Ureter (tissue), 1 donor: ENCODE results near the gene HRAS. TPM values are rescaled to one million over a fixed set of nuclear protein-coding genes. Genes with fewer than 3 reads are reported as not detected.

Source experiments
- DNase-seq: peaks from one replicate; pipeline ENCODE4 v3.0.0-alpha.2; 2020; ENCODE audit warnings: low spot score
- total RNA-seq: library from RNA; stranded (reverse); gene quantifications from one replicate; pipeline ENCODE4 v1.2.4, GENCODE V29; 2023
- donor health status: DM: yes; HTN: yes; CAD: no.

HRAS gene
- total RNA-seq, 1 donor from 2014 or later = 85.3 TPM

- DNase-seq = no peak
Observed at GRCh38 chr11:494761-495536, 40.4 kb downstream of the HRAS start.

DNA sequence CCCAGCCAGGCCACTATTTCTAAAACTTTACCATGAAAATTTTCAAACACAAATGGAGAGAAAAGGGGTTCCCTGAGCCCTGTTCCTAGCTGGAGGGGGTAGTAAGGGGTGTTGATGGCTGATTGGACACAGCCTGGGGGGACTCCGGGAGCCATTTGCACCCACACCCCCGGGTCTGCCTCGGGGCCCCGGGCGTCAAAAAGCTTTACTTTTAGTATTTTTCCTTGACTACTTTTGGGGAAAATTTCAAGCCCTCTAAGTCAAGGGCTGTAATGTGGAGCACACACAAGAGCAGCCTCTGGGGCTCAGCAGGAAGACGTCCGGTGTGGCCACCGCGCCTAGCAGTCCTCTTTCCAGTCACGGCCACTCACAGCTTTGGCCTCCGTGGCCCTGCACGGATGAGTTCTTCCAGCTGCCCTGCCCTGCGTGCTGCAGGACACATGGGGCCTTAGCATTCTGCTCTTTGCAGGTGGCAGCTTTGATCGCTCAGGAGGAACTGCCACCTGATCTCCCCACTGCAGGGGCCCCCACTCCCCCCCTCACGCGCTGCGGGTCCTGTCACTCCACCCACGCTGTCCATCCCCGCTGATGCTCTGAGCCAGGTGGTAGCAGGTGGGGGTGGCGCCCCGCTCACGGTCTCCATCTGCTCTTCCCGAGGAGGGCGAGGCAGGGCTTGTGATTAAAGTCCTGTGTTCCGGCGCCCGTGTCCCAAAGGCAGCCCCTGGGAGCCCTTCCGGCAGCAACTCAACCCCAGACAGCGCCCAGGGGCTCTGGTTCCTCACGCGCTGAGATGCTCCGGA lies 42.7 kb downstream of the HRAS start:
- no peak for DNase-seq

- DNase-seq = no peak
Observed at GRCh38 chr11:491358-491757, 44.0 kb downstream of the HRAS start.

- DNase-seq = no peak
Observed at GRCh38 chr11:490930-491260, 44.5 kb downstream of the HRAS start.

DNA sequence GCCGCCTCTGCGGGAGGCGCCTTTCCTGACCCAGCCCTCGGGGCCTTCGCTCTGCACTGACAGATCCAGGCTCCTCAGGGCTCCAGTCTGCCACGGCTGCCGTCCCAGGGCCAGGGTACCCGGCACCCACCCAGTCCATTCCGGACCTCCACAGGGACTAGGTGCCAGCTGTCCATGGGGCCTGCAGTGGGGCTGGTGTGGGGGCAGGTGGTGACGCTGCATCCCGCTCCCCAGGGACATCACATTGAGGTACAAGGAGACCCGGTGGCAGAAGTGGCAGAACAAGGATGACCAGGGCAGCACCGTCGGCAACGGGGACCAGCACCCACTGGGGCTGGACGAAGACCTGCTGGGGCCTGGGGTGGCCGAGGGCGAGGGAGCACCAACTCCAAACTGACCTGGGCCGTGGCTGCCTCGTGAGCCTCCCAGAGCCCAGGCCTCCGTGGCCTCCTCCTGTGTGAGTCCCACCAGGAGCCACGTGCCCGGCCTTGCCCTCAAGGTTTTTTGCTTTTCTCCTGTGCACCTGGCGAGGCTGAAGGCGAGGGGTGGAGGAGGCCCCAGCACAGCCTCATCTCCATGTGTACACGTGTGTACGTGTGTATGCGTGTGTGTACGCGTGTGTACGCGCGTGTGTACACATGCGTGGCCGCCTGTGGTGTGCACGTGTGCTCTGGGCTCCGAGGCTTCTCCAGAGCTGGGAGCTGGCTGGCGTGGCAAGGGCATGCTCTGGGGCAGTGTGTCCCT lies 45.0 kb downstream of the HRAS start:
- DNase-seq = no peak

DNA sequence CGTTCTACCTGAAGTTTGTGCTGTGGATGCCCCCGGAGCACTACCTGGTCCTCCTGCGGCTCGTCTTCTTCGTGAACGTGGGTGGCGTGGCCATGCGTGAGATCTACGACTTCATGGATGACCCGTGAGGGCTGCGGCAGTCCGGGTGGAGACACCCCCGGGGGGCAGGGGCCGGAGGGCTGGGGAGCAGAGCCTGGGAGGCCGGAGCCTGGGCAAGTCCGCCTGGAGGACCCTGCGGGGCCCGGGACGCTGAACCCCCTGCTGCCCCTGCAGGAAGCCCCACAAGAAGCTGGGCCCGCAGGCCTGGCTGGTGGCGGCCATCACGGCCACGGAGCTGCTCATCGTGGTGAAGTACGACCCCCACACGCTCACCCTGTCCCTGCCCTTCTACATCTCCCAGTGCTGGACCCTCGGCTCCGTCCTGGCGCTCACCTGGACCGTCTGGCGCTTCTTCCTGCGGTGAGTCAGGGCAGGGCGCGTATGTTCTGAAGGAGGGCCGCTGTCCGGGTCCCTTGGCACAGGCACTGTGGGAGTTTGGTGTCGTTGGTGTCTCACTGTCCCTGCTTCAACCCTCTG lies 45.7 kb downstream of the HRAS start:
- no peak for DNase-seq

DNA sequence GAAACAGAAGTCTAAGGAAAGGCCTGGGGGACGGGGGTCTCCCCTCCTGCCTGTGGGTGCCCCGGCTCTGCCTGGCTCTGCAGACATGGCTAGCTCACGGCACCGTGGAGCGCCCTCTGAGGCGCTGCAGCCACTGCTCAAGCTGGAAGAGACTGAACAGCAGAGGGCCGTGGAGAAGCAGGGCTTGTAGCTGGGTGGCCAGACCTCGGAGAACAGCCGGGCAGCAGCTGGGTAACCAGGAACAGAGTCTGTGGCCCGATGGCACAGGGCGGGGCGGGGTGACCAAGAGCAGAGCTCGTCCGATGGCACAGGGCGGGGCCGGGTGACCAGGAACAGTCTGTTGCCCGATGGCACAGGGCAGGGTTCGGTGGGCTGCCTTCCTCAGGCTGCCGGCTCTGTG lies 46.4 kb downstream of the HRAS start:
- no peak for DNase-seq

GRCh38 chr11:488579-488978 lies 46.8 kb downstream of the HRAS start:
- DNase-seq = no peak

DNA sequence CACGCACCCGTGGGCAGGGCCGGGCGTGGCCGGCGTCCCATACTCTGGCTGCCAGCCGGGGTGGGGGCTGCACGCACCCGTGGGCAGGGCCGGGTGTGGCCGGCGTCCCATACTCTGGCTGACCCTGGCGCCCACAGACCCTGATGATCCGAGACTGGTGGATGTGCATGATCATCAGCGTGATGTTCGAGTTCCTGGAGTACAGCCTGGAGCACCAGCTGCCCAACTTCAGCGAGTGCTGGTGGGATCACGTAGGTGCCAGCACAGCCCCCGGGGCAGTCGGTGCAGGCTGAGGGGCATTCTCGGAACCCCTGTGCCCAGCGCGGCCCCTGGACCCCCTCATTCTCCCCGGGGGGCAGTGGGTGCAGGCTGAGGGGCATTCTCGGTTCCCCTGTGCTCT lies 47.3 kb downstream of the HRAS start:
- no peak for DNase-seq

- DNase-seq = no peak
Observed at GRCh38 chr11:487571-488021, 47.8 kb downstream of the HRAS start.

- no peak for DNase-seq
Observed at GRCh38 chr11:486189-486588, 49.2 kb downstream of the HRAS start.

DNA sequence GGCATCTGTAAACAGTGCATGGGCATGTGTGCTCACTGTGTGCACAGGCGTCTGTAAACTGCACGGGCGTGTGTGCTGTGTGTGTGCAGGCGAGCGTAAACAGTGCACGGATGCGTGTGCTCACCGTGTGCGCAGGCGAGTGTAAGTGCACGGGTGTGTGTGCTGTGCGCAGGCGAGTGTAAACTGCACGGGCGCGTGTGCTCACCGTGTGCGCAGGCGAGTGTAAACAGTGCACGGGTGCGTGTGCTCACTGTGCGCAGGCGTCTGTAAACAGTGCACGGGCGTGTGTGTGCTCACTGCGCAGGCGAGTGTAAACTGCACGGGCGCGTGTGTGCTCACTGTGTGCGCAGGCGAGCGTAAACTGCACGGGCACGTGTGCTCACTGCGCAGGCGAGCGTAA lies 50.8 kb downstream of the HRAS start:
- no peak for DNase-seq

Other genes starting within 250 kb of the HRAS start
- 45.0 TPM for gene PGGHG, start 246.4 kb downstream of the HRAS start, total RNA-seq
- not detected for gene IFITM5, start 236.1 kb downstream of the HRAS start, total RNA-seq
- gene IFITM2, start 227.8 kb downstream of the HRAS start, total RNA-seq = 408 TPM
- 150 TPM for gene IFITM1, start 221.5 kb downstream of the HRAS start, total RNA-seq
- gene IFITM3, start 214.7 kb downstream of the HRAS start, total RNA-seq = 536 TPM
- 3.3 TPM for gene B4GALNT4, start 166.1 kb downstream of the HRAS start, total RNA-seq
- gene PKP3, start 141.4 kb downstream of the HRAS start, total RNA-seq = 78.5 TPM
- gene SIGIRR, start 120.6 kb downstream of the HRAS start, total RNA-seq = 73.9 TPM
- gene ANO9, start 93.6 kb downstream of the HRAS start, total RNA-seq = 17.9 TPM
- gene PTDSS2, start 85.3 kb downstream of the HRAS start, total RNA-seq = 28.6 TPM
- 182 TPM for gene RNH1, start 28.3 kb downstream of the HRAS start, total RNA-seq
- gene LRRC56, start 2.0 kb upstream of the HRAS start, total RNA-seq = 3.4 TPM
- 8.8 TPM for gene LMNTD2, start 25.2 kb upstream of the HRAS start, total RNA-seq
- 54.9 TPM for gene RASSF7, start 25.4 kb upstream of the HRAS start, total RNA-seq
- gene PHRF1, start 40.9 kb upstream of the HRAS start, total RNA-seq = 43.6 TPM
- 14.9 TPM for gene IRF7, start 80.4 kb upstream of the HRAS start, total RNA-seq
- gene CDHR5, start 89.4 kb upstream of the HRAS start, total RNA-seq = not detected
- not detected for gene SCT, start 91.6 kb upstream of the HRAS start, total RNA-seq
- 2.6 TPM for gene DRD4, start 101.7 kb upstream of the HRAS start, total RNA-seq
- 36.9 TPM for gene DEAF1, start 159.6 kb upstream of the HRAS start, total RNA-seq
- gene TMEM80, start 160.2 kb upstream of the HRAS start, total RNA-seq = 32.5 TPM
- gene EPS8L2, start 170.7 kb upstream of the HRAS start, total RNA-seq = 156 TPM
- gene TALDO1, start 211.9 kb upstream of the HRAS start, total RNA-seq = 172 TPM
- 82.5 TPM for gene GATD1, start 241.9 kb upstream of the HRAS start, total RNA-seq